HepG2 (cell line): ENCODE measurements around the gene IPPK. TPM values are rescaled to one million over a fixed set of nuclear protein-coding genes. Genes with fewer than 3 reads are reported as not detected.

Experiments
- ATAC-seq: fragments of 200-7000 bp; cut with Tn5 transposase; 3 replicates; pipeline ENCODE4 v1.9.1; 2020; ENCODE audit warnings: mild to moderate bottlenecking, moderate library complexity
- BruUV-seq: library from RNA; stranded (reverse); fragments of 400-500 nt; replicated peaks from 2 replicates; lab custom pipeline; 2021; lab: Mats Ljungman, UMichigan
- CTCF ChIA-PET: fragments of 300-600 bp; formaldehyde crosslinking; extraction: SDS; loops from one replicate; lab custom pipeline; 2021; ENCODE audit warnings: low total read pairs, inconsistent platforms, low intra/inter-chr PET ratio; lab: Yijun Ruan, JAX
- POLR2A ChIA-PET: fragments of 350-600 bp; sonication (Branson Sonifier 250); formaldehyde crosslinking; loops from one replicate; lab custom pipeline; 2020; ENCODE audit warnings: antibody characterized with exemption, inconsistent platforms; lab: Yijun Ruan, JAX
- DNase-seq: peaks from one replicate; pipeline ENCODE4 v3.0.0-alpha.2; 2015; ENCODE audit warnings: low spot score
- FAIRE-seq: peaks from 3 replicates; lab custom pipeline; 2011; peaks lifted over from hg19 to GRCh38; lab: Jason Lieb, UNC
- H2AFZ ChIP-seq: one replicate; pipeline ENCODE4 v1.6.1; 2011; ENCODE audit warnings: low read length, inconsistent platforms
- H3K27ac ChIP-seq: fragments of 300-600 bp; 3 replicates; pipeline ENCODE4 v1.8.0; 2011; ENCODE audit warnings: mixed run types, mild to moderate bottlenecking, mixed read lengths, low read length, inconsistent platforms; ENCODE audit not compliant: insufficient read depth; ENCODE audit errors: extremely low read length
- H3K27me3 ChIP-seq, 2 experiments: fragments of 200-600 bp in 1 of 2; 2 replicates in 1 of 2; 3 replicates in 1 of 2; pipeline versions ENCODE4 v1.6.0 to v1.8.0; 2011; ENCODE audit warnings: low read length in 2 of 2, mild to moderate bottlenecking in 2 of 2, moderate library complexity in 2 of 2, inconsistent platforms in 1 of 2; ENCODE audit not compliant: insufficient read depth in 2 of 2, control insufficient read depth in 1 of 2
- H3K36me3 ChIP-seq, 2 experiments: fragments of 200-600 bp in 1 of 2; replicated peaks in 1 of 2; 2 replicates in 1 of 2; 3 replicates in 1 of 2; pipeline versions ENCODE4 v1.5.1 to v1.8.0; 2011; ENCODE audit warnings: low read length in 2 of 2, inconsistent platforms in 1 of 2; ENCODE audit not compliant: insufficient read depth in 2 of 2, control insufficient read depth in 1 of 2
- H3K4me1 ChIP-seq: 2 replicates; pipeline ENCODE4 v1.5.1; 2012; ENCODE audit warnings: low read length, inconsistent platforms; ENCODE audit not compliant: insufficient read depth
- H3K4me2 ChIP-seq: 2 replicates; pipeline ENCODE4 v1.6.0; 2011; ENCODE audit warnings: low read depth, low read length, inconsistent platforms
- H3K4me3 ChIP-seq, 3 experiments: fragments of 200-600 bp in 1 of 3; sonication (generic), shearing (Covaris generic) in 1 of 3; replicated peaks in 1 of 3; 2 replicates each; pipeline ENCODE4 v1.5.1; 2011 to 2016; ENCODE audit warnings: low read length in 3 of 3, inconsistent platforms in 2 of 3, low read depth in 2 of 3, mild to moderate bottlenecking in 2 of 3, control low read depth in 1 of 3, mixed read lengths in 1 of 3; ENCODE audit not compliant: insufficient read depth in 1 of 3
- H3K79me2 ChIP-seq: one replicate; pipeline ENCODE4 v1.6.1; 2011; ENCODE audit warnings: low read length, inconsistent platforms; ENCODE audit not compliant: insufficient read depth
- H3K9ac ChIP-seq: 2 replicates; pipeline ENCODE4 v1.6.0; 2011; ENCODE audit warnings: mild to moderate bottlenecking, low read depth, low read length, inconsistent platforms; ENCODE audit not compliant: insufficient read depth
- H3K9me3 ChIP-seq: 2 replicates; pipeline ENCODE4 v1.5.1; 2012; ENCODE audit warnings: mild to moderate bottlenecking, low read length
- H4K20me1 ChIP-seq: 2 replicates; pipeline ENCODE4 v1.6.0; 2011; ENCODE audit warnings: inconsistent platforms, mild to moderate bottlenecking, low read length, moderate library complexity; ENCODE audit not compliant: insufficient read depth
- CBX2 ChIP-seq, 2 experiments: fragments of 200-600 bp in 1 of 2; sonication (generic); formaldehyde crosslinking in 1 of 2; IDR thresholded peaks; 2 replicates each; pipeline versions ENCODE4 v1.7.0 to v1.8.1; 2018 to 2022; ENCODE audit warnings: low read depth in 2 of 2, low read length in 1 of 2, mild to moderate bottlenecking in 1 of 2, missing genetic modification reagents in 1 of 2
- DRAP1 ChIP-seq: IDR thresholded peaks from 2 replicates; pipeline ENCODE4 v1.6.1; 2016; ENCODE audit warnings: missing genetic modification reagents, missing compliant biosample characterization
- KDM2A ChIP-seq: sonication (generic); formaldehyde crosslinking; IDR thresholded peaks from 2 replicates; pipeline ENCODE4 v1.4.0; 2020; ENCODE audit warnings: low read depth, missing genetic modification reagents, borderline replicate concordance
- KMT2B ChIP-seq: IDR thresholded peaks from 2 replicates; pipeline ENCODE4 v1.6.1; 2016; ENCODE audit warnings: missing genetic modification reagents, missing compliant biosample characterization
- NFIB ChIP-seq: sonication (generic); formaldehyde crosslinking; IDR thresholded peaks from 2 replicates; pipeline ENCODE4 v1.9.0; 2021; ENCODE audit warnings: missing genetic modification reagents, mild to moderate bottlenecking, borderline replicate concordance
- NR0B2 ChIP-seq: sonication (generic); formaldehyde crosslinking; IDR thresholded peaks from 2 replicates; pipeline ENCODE4 v1.4.0; 2020; ENCODE audit warnings: mild to moderate bottlenecking, missing genetic modification reagents
- SMARCE1 ChIP-seq: fragments of 450-650 bp; IDR thresholded peaks from 2 replicates; pipeline ENCODE4 v1.6.1; 2017; ENCODE audit warnings: borderline replicate concordance
- STAT5B ChIP-seq: sonication (generic); formaldehyde crosslinking; IDR thresholded peaks from 2 replicates; pipeline ENCODE4 v1.4.0; 2020; ENCODE audit warnings: missing genetic modification reagents
- ZNF264 ChIP-seq: sonication (generic); formaldehyde crosslinking; IDR thresholded peaks from 2 replicates; pipeline ENCODE4 v1.4.0; 2020; ENCODE audit warnings: missing genetic modification reagents
- ZNF574 ChIP-seq: sonication (generic); formaldehyde crosslinking; IDR thresholded peaks from 2 replicates; pipeline ENCODE4 v1.4.0; 2020; ENCODE audit warnings: missing genetic modification reagents
- ZNF687 ChIP-seq: sonication (generic); formaldehyde crosslinking; IDR thresholded peaks from 2 replicates; pipeline ENCODE4 v1.5.1; 2020; ENCODE audit warnings: mild to moderate bottlenecking, missing genetic modification reagents, moderate library complexity
- WGBS: methylation state at CpG from one replicate; pipeline ENCODE4 v1.1.6; 2017; ENCODE audit warnings: low lambda C conversion rate; 5-methylcytosine and 5-hydroxymethylcytosine counted together
- in situ Hi-C: cut with HindIII; loops from 2 replicates; pipeline ENCODE4 v1.10.0; 2017; ENCODE audit warnings: low pct_unique_long_range_greater_than_20kb; ENCODE audit not compliant: extremely low pct_ligation_motif_present
- intact Hi-C: fragments of 100-400 bp; cut with micrococcal nuclease; formaldehyde crosslinking; loops from one replicate; pipeline ENCODE4 v1.10.0; 2022; ENCODE audit not compliant: unreplicated experiment
- polyA plus RNA-seq, 8 experiments: library from polyadenylated mRNA; depleted of rRNA in 3 of 8; stranded (reverse) in 7 of 8; unstranded in 1 of 8; fragments of >200 nt; fragmentation: Illumina TruSeq in 4 of 8; extraction: Trizol in 4 of 8; gene quantifications; 2 replicates each; pipeline versions ENCODE4 v1.2.1 to v1.2.3, GENCODE V29; 2011 to 2016; ENCODE audit warnings: low read depth in 4 of 8, missing spikeins in 1 of 8, mixed read lengths in 1 of 8; ENCODE audit not compliant: insufficient read depth in 1 of 8
- total RNA-seq, 5 experiments: library from RNA; depleted of rRNA; stranded (reverse); fragments of >200 nt; fragmentation: Illumina TruSeq; extraction: Trizol; gene quantifications; 2 replicates each; pipeline ENCODE4 v1.2.3, GENCODE V29; 2016; ENCODE audit warnings: low read depth in 1 of 5

Gene IPPK
- total and polyA plus RNA-seq, 2 of the 13 experiments (the other 11 are each of a cell fraction or from before 2014, with no cell fraction given): 9.9 to 14.1 TPM

- no peak for TF ChIP-seq ZNF574 (CRISPR knock-in tag)
- no peak for TF ChIP-seq STAT5B (CRISPR knock-in tag)
- TF ChIP-seq NR0B2 (CRISPR knock-in tag): no peak
Observed at GRCh38 chr9:92620845-92621244, 49.1 kb downstream of the IPPK start (continued).

- Histone ChIP-seq H3K36me3 (peaks cover 5 to 17% of the 10 kb centered on the region in 2 experiments; a peak in 4 of 5 replicates), H3K27me3 (no peaks in the 10 kb centered on the region), H4K20me1 (no peaks in the 10 kb centered on the region), H3K4me3 (no peak overlapping the region), H3K9me3 (no peaks in the 10 kb centered on the region), H3K9ac (no peak overlapping the region), H3K4me1 (peaks cover 69% of the 10 kb centered on the region), H3K79me2 (no peaks in the 10 kb centered on the region), H3K4me2 (no peak overlapping the region), H3K27ac (no peak overlapping the region), H2AFZ (no peak overlapping the region)
- FAIRE-seq (no peak), ATAC-seq (no peak), DNase-seq (no peak)
- WGBS: 94% methylated on average over 14 of the region's 24 CpGs
- intact Hi-C loops (no loop called here), in situ Hi-C loops (no loop called here)
- BruUV-seq: no TSS peak
- ChIA-PET POLR2A (no interaction called here), CTCF (no interaction called here)
- TF ChIP-seq KDM2A (no peak), SMARCE1 (no peak), ZNF264 (CRISPR knock-in tag) (no peak), KMT2B (CRISPR knock-in tag) (no peak), ZNF687 (CRISPR knock-in tag) (peak; percentile 62), DRAP1 (no peak), CBX2 (IDR thresholded peaks at IDR 0.05; ENCODE audit: low read depth, low read length) (no peak), CBX2 (CRISPR knock-in tag; IDR thresholded peaks at IDR 0.05; ENCODE audit: low read depth) (no peak), NFIB (CRISPR knock-in tag) (no peak)
Observed at GRCh38 chr9:92619601-92620300, 50.2 kb downstream of the IPPK start.
